H9 (cell line): Measurements from ENCODE around the gene IFT27. TPM values are rescaled to one million over a fixed set of nuclear protein-coding genes. Genes with fewer than 3 reads are reported as not detected.

Experiments used
- DNase-seq: peaks from one replicate; pipeline ENCODE4 v3.0.0-alpha.2; 2017
- H2AFZ ChIP-seq: one replicate; pipeline ENCODE4 v1.6.1; 2013; ENCODE audit warnings: mild to moderate bottlenecking, low read length, control low read depth, moderate library complexity
- H2AK5ac ChIP-seq: 2 replicates; pipeline ENCODE4 v1.6.1; 2013; ENCODE audit warnings: low read length, control low read depth, mixed read lengths; ENCODE audit not compliant: insufficient read length
- H2BK120ac ChIP-seq: one replicate; pipeline ENCODE4 v1.6.1; 2013; ENCODE audit warnings: low read depth, mild to moderate bottlenecking, low read length, control low read depth, inconsistent platforms; ENCODE audit not compliant: poor library complexity, severe bottlenecking
- H2BK12ac ChIP-seq: 2 replicates; pipeline ENCODE4 v1.6.1; 2013; ENCODE audit warnings: low read length, control low read depth, mixed read lengths, low read depth; ENCODE audit not compliant: insufficient read length
- H2BK15ac ChIP-seq: 2 replicates; pipeline ENCODE4 v1.6.1; 2013; ENCODE audit warnings: low read depth, low read length, control low read depth
- H2BK20ac ChIP-seq: one replicate; pipeline ENCODE4 v1.6.1; 2013; ENCODE audit warnings: low read depth, mild to moderate bottlenecking, low read length, control low read depth, inconsistent platforms; ENCODE audit not compliant: poor library complexity, severe bottlenecking
- H2BK5ac ChIP-seq: 2 replicates; pipeline ENCODE4 v1.6.1; 2013; ENCODE audit warnings: low read length, control low read depth, mixed read lengths; ENCODE audit not compliant: insufficient read length
- H3K14ac ChIP-seq: 2 replicates; pipeline ENCODE4 v1.6.1; 2013; ENCODE audit warnings: low read length, control low read depth; ENCODE audit not compliant: insufficient read depth
- H3K18ac ChIP-seq: 2 replicates; pipeline ENCODE4 v1.6.1; 2013; ENCODE audit warnings: low read depth, mild to moderate bottlenecking, mixed read lengths, low read length, control low read depth; ENCODE audit not compliant: insufficient read length
- H3K23ac ChIP-seq: 2 replicates; pipeline ENCODE4 v1.6.1; 2013; ENCODE audit warnings: low read length, control low read depth, mixed read lengths, low read depth; ENCODE audit not compliant: insufficient read length
- H3K23me2 ChIP-seq: 2 replicates; pipeline ENCODE4 v1.6.1; 2013; ENCODE audit warnings: low read depth, mild to moderate bottlenecking, mixed read lengths, low read length, control low read depth; ENCODE audit not compliant: insufficient read length, poor library complexity, severe bottlenecking
- H3K27ac ChIP-seq: 2 replicates; pipeline ENCODE4 v1.5.1; 2013; ENCODE audit warnings: low read length, control low read depth, mixed read lengths, low read depth; ENCODE audit not compliant: insufficient read length
- H3K27me3 ChIP-seq: 2 replicates; pipeline ENCODE4 v1.6.1; 2013; ENCODE audit warnings: low read length, control low read depth, inconsistent platforms; ENCODE audit not compliant: insufficient read depth
- H3K4ac ChIP-seq: 2 replicates; pipeline ENCODE4 v1.6.1; 2013; ENCODE audit warnings: low read depth, mild to moderate bottlenecking, control low read depth, inconsistent platforms, low read length, moderate library complexity
- H3K4me1 ChIP-seq: 2 replicates; pipeline ENCODE4 v1.6.1; 2013; ENCODE audit warnings: low read length, control low read depth, inconsistent platforms; ENCODE audit not compliant: insufficient read depth
- H3K4me2 ChIP-seq: 2 replicates; pipeline ENCODE4 v1.6.1; 2013; ENCODE audit warnings: low read length, control low read depth, mixed read lengths; ENCODE audit not compliant: insufficient read length, insufficient read depth
- H3K56ac ChIP-seq: 2 replicates; pipeline ENCODE4 v1.6.1; 2013; ENCODE audit warnings: low read depth, mild to moderate bottlenecking, mixed read lengths, low read length, control low read depth; ENCODE audit not compliant: insufficient read length
- H3K79me1 ChIP-seq: 2 replicates; pipeline ENCODE4 v1.6.1; 2013; ENCODE audit warnings: low read depth, mild to moderate bottlenecking, moderate library complexity, low read length, control low read depth, inconsistent platforms; ENCODE audit not compliant: insufficient read depth, poor library complexity, severe bottlenecking
- H3K79me2 ChIP-seq: 2 replicates; pipeline ENCODE4 v1.6.1; 2013; ENCODE audit warnings: low read length, control low read depth, inconsistent platforms; ENCODE audit not compliant: insufficient read depth
- H3K9ac ChIP-seq: 2 replicates; pipeline ENCODE4 v1.6.1; 2013; ENCODE audit warnings: low read length, control low read depth, mixed read lengths; ENCODE audit not compliant: insufficient read length; ENCODE audit errors: extremely low read depth
- H3K9me3 ChIP-seq: one replicate; pipeline ENCODE4 v1.6.1; 2013; ENCODE audit warnings: low read depth, low read length, inconsistent platforms; ENCODE audit not compliant: control insufficient read depth
- H3T11ph ChIP-seq: one replicate; pipeline ENCODE4 v1.6.1; 2013; ENCODE audit warnings: mild to moderate bottlenecking, low read length, control low read depth, inconsistent platforms
- H4K20me1 ChIP-seq: one replicate; pipeline ENCODE4 v1.6.1; 2013; ENCODE audit not compliant: control insufficient read depth, insufficient read length, insufficient read depth
- H4K5ac ChIP-seq: 2 replicates; pipeline ENCODE4 v1.6.1; 2013; ENCODE audit warnings: low read depth, mild to moderate bottlenecking, mixed read lengths, low read length, control low read depth; ENCODE audit not compliant: insufficient read length
- H4K8ac ChIP-seq: replicated peaks from 2 replicates; pipeline ENCODE4 v1.6.1; 2013; ENCODE audit warnings: low read length, control low read depth, mixed read lengths, low read depth; ENCODE audit not compliant: insufficient read length
- H4K91ac ChIP-seq: 2 replicates; pipeline ENCODE4 v1.6.1; 2013; ENCODE audit warnings: low read depth, mild to moderate bottlenecking, moderate library complexity, mixed read lengths, low read length, control low read depth; ENCODE audit not compliant: insufficient read length
- H3K27ac Mint-ChIP-seq, 3 experiments: 2 replicates in 2 of 3; 3 replicates in 1 of 3; pipeline ENCODE4 v1.8.0; 2020 to 2021; ENCODE audit warnings: mixed read lengths in 3 of 3, mild to moderate bottlenecking in 1 of 3, moderate library complexity in 1 of 3
- H3K27me3 Mint-ChIP-seq: 2 replicates; pipeline ENCODE4 v1.8.0; 2021; ENCODE audit warnings: low read depth, mild to moderate bottlenecking, moderate library complexity, mixed read lengths
- H3K36me3 Mint-ChIP-seq, 3 experiments: 2 replicates in 2 of 3; 3 replicates in 1 of 3; pipeline ENCODE4 v1.8.0; 2020 to 2021; ENCODE audit warnings: low read depth in 3 of 3, mixed read lengths in 3 of 3; ENCODE audit not compliant: insufficient read depth in 1 of 3
- H3K4me1 Mint-ChIP-seq, 2 experiments: 2 replicates each; pipeline ENCODE4 v1.8.0; 2020; ENCODE audit warnings: mixed read lengths in 2 of 2
- H3K4me3 Mint-ChIP-seq, 2 experiments: 2 replicates in 1 of 2; 3 replicates in 1 of 2; pipeline ENCODE4 v1.8.0; 2020 to 2021; ENCODE audit warnings: mild to moderate bottlenecking in 2 of 2, mixed read lengths in 2 of 2, moderate library complexity in 1 of 2
- H3K9me3 Mint-ChIP-seq, 2 experiments: 2 replicates in 1 of 2; 3 replicates in 1 of 2; pipeline ENCODE4 v1.8.0; 2020; ENCODE audit warnings: mild to moderate bottlenecking in 2 of 2, mixed read lengths in 2 of 2, moderate library complexity in 1 of 2
- CTCF ChIP-seq: fragments of 200-600 bp; sonication (generic); conservative IDR thresholded peaks from 3 replicates; pipeline ENCODE4 v1.8.0; 2021; ENCODE audit warnings: antibody characterized with exemption, mild to moderate bottlenecking
- WGBS: extraction: QIAGEN DNeasy Blood & Tissue Kit; methylation state at CpG from one replicate; pipeline ENCODE4 v1.1.7; 2013; ENCODE audit warnings: missing lambda C conversion rate, low lambda C conversion rate, mixed read lengths; ENCODE audit not compliant: insufficient read length; ENCODE audit errors: extremely low coverage; 5-methylcytosine and 5-hydroxymethylcytosine counted together
- total RNA-seq: library from RNA; stranded (reverse); gene quantifications from 2 replicates; pipeline ENCODE4 v1.2.1, GENCODE V29; 2021

The IFT27 gene
- total RNA-seq, 1 experiment from 2014 or later = 43.4 TPM

DNA sequence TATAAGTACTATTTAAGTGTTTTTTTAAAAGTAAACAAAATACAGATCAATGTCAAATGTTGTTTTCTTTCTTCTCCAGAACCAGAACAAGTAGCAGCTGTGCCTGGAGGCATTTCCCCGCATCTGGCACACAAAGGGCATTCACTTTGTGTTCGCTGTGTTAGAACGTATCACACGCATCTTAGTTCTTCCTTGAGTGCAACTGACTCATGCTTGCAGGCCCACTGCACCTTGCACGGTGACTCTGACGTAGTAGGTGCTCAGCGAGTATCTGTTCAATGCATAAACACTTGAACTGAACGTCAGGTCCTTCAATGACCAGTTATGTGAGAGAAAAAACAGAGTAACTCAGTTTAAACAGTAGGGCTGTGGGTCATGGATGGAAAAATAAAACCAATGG is 3.5 kb downstream of the IFT27 start:
- TF ChIP-seq CTCF = no peak
- Mint-ChIP-seq H3K27ac (no peak overlapping the region), H3K4me3 (no peak overlapping the region), H3K36me3 (peaks cover 1 to 21% (median 13%) of the 10 kb centered on the region in 3 experiments; a peak in 5 of 7 replicates), H3K9me3 (peaks cover 2 to 11% of the 10 kb centered on the region in 2 experiments; a peak in 4 of 5 replicates), H3K4me1 (peaks cover 11 to 21% of the 10 kb centered on the region in 2 experiments), H3K27me3 (peaks cover 11% of the 10 kb centered on the region)
- H3K4me1 ChIP-seq = no peaks in the 10 kb centered on the region; the same call in 1 of the 2 replicates
- no peak for DNase-seq
- no peaks in the 10 kb centered on the region for H4K20me1 ChIP-seq
- no peaks in the 10 kb centered on the region for H3K79me2 ChIP-seq
- H2AFZ ChIP-seq = no peak overlapping the region
- no peak overlapping the region for H2BK20ac ChIP-seq
- H3K23ac ChIP-seq = no peak overlapping the region
- no peak overlapping the region for H3K27ac ChIP-seq
- no peak overlapping the region for H2AK5ac ChIP-seq
- H4K91ac ChIP-seq = no peak overlapping the region
- H2BK15ac ChIP-seq = no peak overlapping the region
- H3K14ac ChIP-seq = no peak overlapping the region
- H3K9ac ChIP-seq = no peak overlapping the region
- no peaks in the 10 kb centered on the region for H3K79me1 ChIP-seq
- no peak overlapping the region for H3K4ac ChIP-seq
- H4K5ac ChIP-seq = no peak overlapping the region
- H3K9me3 ChIP-seq = no peaks in the 10 kb centered on the region
- no peak overlapping the region for H3K56ac ChIP-seq
- H3K27me3 ChIP-seq = no peaks in the 10 kb centered on the region
- no peak overlapping the region for H2BK5ac ChIP-seq
- peaks cover 2% of the 10 kb centered on the region for H3K23me2 ChIP-seq
- no peak overlapping the region for H3T11ph ChIP-seq
- H4K8ac ChIP-seq = no peak overlapping the region
- no peak overlapping the region for H3K4me2 ChIP-seq
- no peak overlapping the region for H2BK12ac ChIP-seq
- H3K18ac ChIP-seq = no peak overlapping the region
- WGBS = no CpG with 5 or more reads among the region's 8 CpGs
- H2BK120ac ChIP-seq = no peak overlapping the region
